Lower leg skin (tissue), 3 donors: ENCODE results near the gene MFNG.

Experiments
- CTCF ChIP-seq, 3 donors: fragments of 450-650 bp; IDR thresholded peaks; one replicate each; pipeline ENCODE4 v1.5.1; 2016; ENCODE audit warnings: antibody characterized with exemption in 3 of 3, mild to moderate bottlenecking in 3 of 3, moderate library complexity in 2 of 3
- POLR2A ChIP-seq, 2 donors: fragments of 450-650 bp; IDR thresholded peaks; one replicate each; pipeline ENCODE4 v1.6.1; 2016 to 2017; ENCODE audit warnings: antibody characterized with exemption in 2 of 2, mild to moderate bottlenecking in 1 of 2, moderate library complexity in 1 of 2

GRCh38 chr22:37471727-37472417 is 14.3 kb downstream of the MFNG start:
- TF ChIP-seq POLR2A (IDR thresholded peaks at IDR 0.05) (no peak), CTCF (IDR thresholded peaks at IDR 0.05) (no peak)
